Liver (tissue), 9 donors: ENCODE results near the gene PDE6B. TPM values are rescaled to one million over a fixed set of nuclear protein-coding genes. Genes with fewer than 3 reads are reported as not detected.
"Not testable (repeated sequence)": the region's sequence is repeated elsewhere in the genome, so short reads cannot be mapped to it uniquely, and the experiment has no call there.

Experiments
- DNase-seq: peaks from one replicate; pipeline ENCODE4 v3.0.0-alpha.2; 2017; ENCODE audit warnings: low spot score
- H3K27ac ChIP-seq, 2 donors: one replicate each; pipeline ENCODE4 v1.7.0; 2013; ENCODE audit warnings: inconsistent platforms in 2 of 2, low read length in 2 of 2, control low read depth in 1 of 2, low read depth in 1 of 2, mild to moderate bottlenecking in 1 of 2
- H3K27me3 ChIP-seq, 4 donors: one replicate each; pipeline versions ENCODE4 v1.6.1 to v1.7.0; 2013; ENCODE audit warnings: low read length in 3 of 4, inconsistent platforms in 1 of 4, mild to moderate bottlenecking in 1 of 4, moderate library complexity in 1 of 4; ENCODE audit not compliant: control insufficient read depth in 4 of 4, insufficient read depth in 4 of 4
- H3K36me3 ChIP-seq, 4 donors: one replicate each; pipeline versions ENCODE4 v1.6.1 to v1.7.0; 2013; ENCODE audit warnings: low read length in 3 of 4, mild to moderate bottlenecking in 3 of 4, low read depth in 1 of 4, moderate library complexity in 1 of 4; ENCODE audit not compliant: control insufficient read depth in 4 of 4, insufficient read depth in 3 of 4
- H3K4me1 ChIP-seq, 4 donors: one replicate each; pipeline versions ENCODE4 v1.6.1 to v1.7.0; 2013; ENCODE audit warnings: low read length in 3 of 4, mild to moderate bottlenecking in 3 of 4, moderate library complexity in 1 of 4; ENCODE audit not compliant: control insufficient read depth in 4 of 4, insufficient read depth in 4 of 4
- H3K4me3 ChIP-seq, 3 donors: one replicate each; pipeline versions ENCODE4 v1.6.1 to v1.7.0; 2013; ENCODE audit warnings: low read length in 3 of 3, control low read depth in 1 of 3, low read depth in 1 of 3, mild to moderate bottlenecking in 1 of 3
- H3K9ac ChIP-seq, 2 donors: one replicate each; pipeline ENCODE4 v1.7.0; 2013; ENCODE audit warnings: low read length in 2 of 2, mild to moderate bottlenecking in 2 of 2, moderate library complexity in 2 of 2, control low read depth in 1 of 2, low read depth in 1 of 2
- H3K9me3 ChIP-seq, 4 donors: one replicate each; pipeline versions ENCODE4 v1.6.1 to v1.7.0; 2013; ENCODE audit warnings: low read length in 3 of 4; ENCODE audit not compliant: control insufficient read depth in 4 of 4
- ATF3 ChIP-seq: IDR thresholded peaks from 2 replicates; pipeline ENCODE4 v1.6.1; 2016; ENCODE audit warnings: antibody characterized with exemption
- CTCF ChIP-seq: fragments of 150-350 bp; IDR thresholded peaks from 2 replicates; pipeline ENCODE4 v1.5.1; 2017; ENCODE audit warnings: improper control_type of control experiment, low read depth, low read length; ENCODE audit not compliant: missing input control
- EGR1 ChIP-seq, 2 donors: IDR thresholded peaks; 2 replicates each; pipeline ENCODE4 v1.6.1; 2016 to 2018; ENCODE audit warnings: antibody characterized with exemption in 2 of 2, low read depth in 2 of 2
- FOXA1 ChIP-seq: IDR thresholded peaks from 2 replicates; pipeline ENCODE4 v1.6.1; 2016; ENCODE audit warnings: antibody characterized with exemption
- FOXA2 ChIP-seq: IDR thresholded peaks from 2 replicates; pipeline ENCODE4 v1.6.1; 2016; ENCODE audit warnings: antibody characterized with exemption
- GABPA ChIP-seq, 2 donors: IDR thresholded peaks in 1 of 2; conservative IDR thresholded peaks in 1 of 2; 2 replicates each; pipeline ENCODE4 v1.6.1; 2016; ENCODE audit warnings: antibody characterized with exemption in 2 of 2, mild to moderate bottlenecking in 1 of 2, moderate library complexity in 1 of 2
- HNF4A ChIP-seq, 2 donors: conservative IDR thresholded peaks; 2 replicates each; pipeline ENCODE4 v1.6.1; 2016; ENCODE audit warnings: antibody characterized with exemption in 2 of 2, mild to moderate bottlenecking in 2 of 2
- HNF4G ChIP-seq: IDR thresholded peaks from 2 replicates; pipeline ENCODE4 v1.6.1; 2016; ENCODE audit warnings: antibody characterized with exemption
- JUND ChIP-seq, 2 donors: IDR thresholded peaks; 2 replicates each; pipeline ENCODE4 v1.6.1; 2016; ENCODE audit warnings: antibody characterized with exemption in 2 of 2
- MAX ChIP-seq: IDR thresholded peaks from 2 replicates; pipeline ENCODE4 v1.6.1; 2016; ENCODE audit warnings: antibody characterized with exemption
- NR2F2 ChIP-seq: IDR thresholded peaks from 2 replicates; pipeline ENCODE4 v1.6.1; 2016; ENCODE audit warnings: antibody characterized with exemption
- RAD21 ChIP-seq, 2 donors: IDR thresholded peaks; 2 replicates each; pipeline ENCODE4 v1.6.1; 2016; ENCODE audit warnings: antibody characterized with exemption in 2 of 2, mild to moderate bottlenecking in 2 of 2
- REST ChIP-seq: IDR thresholded peaks from 2 replicates; pipeline ENCODE4 v1.6.1; 2016; ENCODE audit warnings: antibody characterized with exemption, mild to moderate bottlenecking
- RXRA ChIP-seq, 2 donors: IDR thresholded peaks; 2 replicates each; pipeline ENCODE4 v1.6.1; 2017 to 2018; ENCODE audit warnings: antibody characterized with exemption in 2 of 2, mild to moderate bottlenecking in 1 of 2
- SP1 ChIP-seq: IDR thresholded peaks from 2 replicates; pipeline ENCODE4 v1.6.1; 2018; ENCODE audit warnings: antibody characterized with exemption, mild to moderate bottlenecking
- TAF1 ChIP-seq: conservative IDR thresholded peaks from 2 replicates; pipeline ENCODE4 v1.6.1; 2016; ENCODE audit warnings: antibody characterized with exemption, mild to moderate bottlenecking
- YY1 ChIP-seq: IDR thresholded peaks from 2 replicates; pipeline ENCODE4 v1.6.1; 2016; ENCODE audit warnings: antibody characterized with exemption, mild to moderate bottlenecking
- ZBTB33 ChIP-seq: IDR thresholded peaks from 2 replicates; pipeline ENCODE4 v1.6.1; 2016; ENCODE audit warnings: antibody characterized with exemption
- WGBS: extraction: QIAGEN DNeasy Blood & Tissue Kit; methylation state at CpG from one replicate; pipeline ENCODE4 v1.1.7; 2013; 5-methylcytosine and 5-hydroxymethylcytosine counted together
- polyA plus RNA-seq, 2 donors: library from polyadenylated mRNA; stranded (reverse) in 1 of 2; unstranded in 1 of 2; fragments of 200-250 nt in 1 of 2; fragments of >200 nt in 1 of 2; fragmentation: Nextera tagmentation in 1 of 2; extraction: Ambion mirVana in 1 of 2; gene quantifications; one replicate each; pipeline versions ENCODE4 v1.2.1 to v1.2.3, GENCODE V29; 2013 to 2015
- total RNA-seq, 2 donors: library from RNA; depleted of rRNA; stranded (reverse); fragments of >200 nt; gene quantifications; one replicate each; pipeline ENCODE4 v1.2.3, GENCODE V29; 2014
- donor health status: healthy.
- donor health status: healthy.
- donor health status: healthy.
- donor health status: healthy.
- donor health status: healthy.

PDE6B gene
- total and polyA plus RNA-seq, 4 donors: 0.28 to 7.3 (median 0.49) TPM

GRCh38 chr4:637536-638280, 12.3 kb downstream of the PDE6B start:
- peaks cover 0 to 4% (median 0%) of the 10 kb centered on the region in 4 donors for H3K27me3 ChIP-seq
- WGBS: 73% methylated on average over 32 of the region's 32 CpGs

DNA sequence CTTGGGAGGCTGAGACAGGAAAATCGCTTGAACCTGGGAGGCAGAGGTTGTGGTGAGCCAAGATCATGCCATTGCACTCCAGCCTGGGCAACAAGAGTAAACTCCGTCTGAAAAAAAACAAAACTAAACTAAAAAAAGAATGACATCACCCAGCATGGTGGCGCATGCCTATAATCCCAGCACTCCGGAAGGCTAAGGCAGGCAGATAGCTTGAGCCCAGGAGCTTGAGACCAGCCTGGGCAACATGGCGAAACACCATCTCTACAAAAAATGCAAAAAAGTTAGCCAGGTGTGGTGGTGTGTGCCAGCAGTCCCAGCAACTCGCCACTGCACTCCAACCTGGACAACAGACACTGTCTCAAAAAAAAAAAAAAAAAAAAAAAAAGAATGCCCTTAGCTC, 17.0 kb downstream of the PDE6B start:
- H3K36me3 ChIP-seq, H3K9ac ChIP-seq, H3K9me3 ChIP-seq, H3K27ac ChIP-seq, H3K4me3 ChIP-seq, H3K27me3 ChIP-seq, DNase-seq, H3K4me1 ChIP-seq: not testable (repeated sequence)
- WGBS: 85% methylated on average over 6 of the region's 6 CpGs

More at GRCh38 chr4:637536-638280, 12.3 kb downstream of the PDE6B start:
- Histone ChIP-seq H3K9ac (no peak overlapping the region), H3K4me1 (no peaks in the 10 kb centered on the region), H3K27ac (no peak overlapping the region), H3K9me3 (peaks cover 0 to 6% (median under 1%) of the 10 kb centered on the region in 4 donors), H3K4me3 (no peak overlapping the region), H3K36me3 (no peaks in the 10 kb centered on the region)
- DNase-seq: no peak
- TF ChIP-seq GABPA (IDR thresholded peaks at IDR 0.05 in 1 of 2, conservative IDR thresholded peaks at IDR 0.05 in 1 of 2): no peak
- no peak for TF ChIP-seq MAX
- TF ChIP-seq RXRA (IDR thresholded peaks at IDR 0.05): no peak
- TF ChIP-seq FOXA2: no peak
- no peak for TF ChIP-seq EGR1 (IDR thresholded peaks at IDR 0.05; ENCODE audit: low read depth in 2 of 2)

GRCh38 chr4:646460-646859, 21.1 kb downstream of the PDE6B start:
- Histone ChIP-seq H3K9ac (no peak overlapping the region), H3K4me3 (no peak overlapping the region), H3K27ac (no peak overlapping the region), H3K36me3 (no peaks in the 10 kb centered on the region), H3K9me3 (peaks cover 0 to 4% (median under 1%) of the 10 kb centered on the region in 4 donors), H3K27me3 (peaks cover 0 to 5% (median 2%) of the 10 kb centered on the region in 4 donors), H3K4me1 (no peaks in the 10 kb centered on the region)
- DNase-seq: no peak
- no peak for TF ChIP-seq YY1
- TF ChIP-seq GABPA (IDR thresholded peaks at IDR 0.05 in 1 of 2, conservative IDR thresholded peaks at IDR 0.05 in 1 of 2): no peak
- no peak for TF ChIP-seq FOXA1
- no peak for TF ChIP-seq SP1
- no peak for TF ChIP-seq RAD21 (IDR thresholded peaks at IDR 0.05)
- TF ChIP-seq HNF4A (conservative IDR thresholded peaks at IDR 0.05): no peak
- TF ChIP-seq ATF3: no peak
- TF ChIP-seq ZBTB33: no peak
- TF ChIP-seq NR2F2: no peak
- no peak for TF ChIP-seq RXRA (IDR thresholded peaks at IDR 0.05)
- no peak for TF ChIP-seq TAF1
- TF ChIP-seq FOXA2: no peak
- no peak for TF ChIP-seq CTCF
- no peak for TF ChIP-seq EGR1 (IDR thresholded peaks at IDR 0.05; ENCODE audit: low read depth in 2 of 2)
- no peak for TF ChIP-seq JUND (IDR thresholded peaks at IDR 0.05)
- TF ChIP-seq MAX: no peak
- no peak for TF ChIP-seq REST
- no peak for TF ChIP-seq HNF4G
- 84% methylated on average over 32 of the region's 32 CpGs for WGBS
